IMR-90 (cell line): ENCODE data around the gene RASGRF1.

Source experiments
- BHLHE40 ChIP-seq: fragments of 150-350 bp; IDR thresholded peaks from 2 replicates; pipeline ENCODE4 v1.6.1; 2016; ENCODE audit warnings: mild to moderate bottlenecking, low read depth, low read length
- FOS ChIP-seq: fragments of 150-350 bp; IDR thresholded peaks from 2 replicates; pipeline ENCODE4 v1.6.1; 2016; ENCODE audit warnings: low read depth, low read length
- MXI1 ChIP-seq: IDR thresholded peaks from 2 replicates; pipeline ENCODE4 v1.6.1; 2012; ENCODE audit warnings: low read depth, mild to moderate bottlenecking, low read length, moderate library complexity, borderline replicate concordance
- POLR2A ChIP-seq: IDR thresholded peaks from 2 replicates; pipeline ENCODE4 v1.6.1; 2012; ENCODE audit warnings: mild to moderate bottlenecking, low read depth, low read length
- RAD21 ChIP-seq: IDR thresholded peaks from 2 replicates; pipeline ENCODE4 v1.6.1; 2012; ENCODE audit warnings: low read length, improper control_type of control experiment
- SMC3 ChIP-seq: fragments of 150-350 bp; IDR thresholded peaks from 2 replicates; pipeline ENCODE4 v1.6.1; 2016; ENCODE audit warnings: low read depth, mild to moderate bottlenecking, antibody characterized with exemption, low read length, moderate library complexity
- TF ChIP-seq, protein P1 (sequence below): conservative IDR thresholded peaks from 2 replicates; pipeline ENCODE4 v1.5.1; 2012; ENCODE audit warnings: mild to moderate bottlenecking, low read depth, low read length, improper control_type of control experiment

DNA sequence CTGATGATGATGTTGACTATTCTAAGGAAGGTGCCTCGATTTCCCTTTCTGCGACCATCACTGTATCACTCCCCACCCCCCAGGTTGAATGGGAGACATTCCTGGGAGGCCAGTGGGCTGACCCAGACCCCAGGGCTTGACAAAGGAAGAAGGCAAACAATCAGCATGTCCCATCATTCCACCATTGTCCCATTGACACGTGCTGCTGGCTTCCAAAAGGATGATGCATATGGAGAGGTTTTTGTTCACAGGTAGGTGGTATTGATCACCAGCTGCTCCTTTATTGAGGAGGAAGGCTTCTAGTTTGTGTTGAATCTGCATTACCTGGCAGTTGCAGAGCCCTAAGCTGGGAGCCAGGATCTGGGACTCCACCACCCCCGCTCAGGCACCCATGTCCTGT, 30.4 kb downstream of the RASGRF1 start:
- TF ChIP-seq POLR2A: no peak
- TF ChIP-seq RAD21: no peak
- no peak for TF ChIP-seq FOS
- TF ChIP-seq, protein P1, sequence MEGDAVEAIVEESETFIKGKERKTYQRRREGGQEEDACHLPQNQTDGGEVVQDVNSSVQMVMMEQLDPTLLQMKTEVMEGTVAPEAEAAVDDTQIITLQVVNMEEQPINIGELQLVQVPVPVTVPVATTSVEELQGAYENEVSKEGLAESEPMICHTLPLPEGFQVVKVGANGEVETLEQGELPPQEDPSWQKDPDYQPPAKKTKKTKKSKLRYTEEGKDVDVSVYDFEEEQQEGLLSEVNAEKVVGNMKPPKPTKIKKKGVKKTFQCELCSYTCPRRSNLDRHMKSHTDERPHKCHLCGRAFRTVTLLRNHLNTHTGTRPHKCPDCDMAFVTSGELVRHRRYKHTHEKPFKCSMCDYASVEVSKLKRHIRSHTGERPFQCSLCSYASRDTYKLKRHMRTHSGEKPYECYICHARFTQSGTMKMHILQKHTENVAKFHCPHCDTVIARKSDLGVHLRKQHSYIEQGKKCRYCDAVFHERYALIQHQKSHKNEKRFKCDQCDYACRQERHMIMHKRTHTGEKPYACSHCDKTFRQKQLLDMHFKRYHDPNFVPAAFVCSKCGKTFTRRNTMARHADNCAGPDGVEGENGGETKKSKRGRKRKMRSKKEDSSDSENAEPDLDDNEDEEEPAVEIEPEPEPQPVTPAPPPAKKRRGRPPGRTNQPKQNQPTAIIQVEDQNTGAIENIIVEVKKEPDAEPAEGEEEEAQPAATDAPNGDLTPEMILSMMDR: no peak
- TF ChIP-seq SMC3: no peak
- TF ChIP-seq BHLHE40: no peak
- TF ChIP-seq MXI1: no peak
